GM12878 (cell line): ENCODE measurements around the gene FUZ.

Experiments
- BHLHE40 ChIP-seq, 2 experiments: fragments of 450-650 bp in 1 of 2; IDR thresholded peaks; 2 replicates each; pipeline ENCODE4 v1.6.1; 2011 to 2017; ENCODE audit warnings: low read depth in 2 of 2, borderline replicate concordance in 1 of 2, improper control_type of control experiment in 1 of 2, low read length in 1 of 2, mild to moderate bottlenecking in 1 of 2
- CHD2 ChIP-seq: IDR thresholded peaks from 2 replicates; pipeline ENCODE4 v1.6.1; 2011; ENCODE audit warnings: low read depth, low read length, improper control_type of control experiment, borderline replicate concordance
- CTCF ChIP-seq, 3 experiments: IDR thresholded peaks in 2 of 3; conservative IDR thresholded peaks in 1 of 3; 2 replicates each; pipeline ENCODE4 v1.5.1; 2011; ENCODE audit warnings: low read depth in 3 of 3, low read length in 3 of 3, mild to moderate bottlenecking in 3 of 3, control low read depth in 2 of 3, moderate library complexity in 2 of 3, inconsistent platforms in 1 of 3, mixed read lengths in 1 of 3; ENCODE audit not compliant: control insufficient read depth in 2 of 3, insufficient read depth in 1 of 3; ENCODE audit errors: extremely low read depth in 1 of 3
- ESRRA ChIP-seq: IDR thresholded peaks from 2 replicates; pipeline ENCODE4 v1.6.1; 2012; ENCODE audit warnings: mild to moderate bottlenecking, low read length, improper control_type of control experiment
- HDAC2 ChIP-seq: fragments of 200-600 bp; sonication (generic); IDR thresholded peaks from 2 replicates; pipeline ENCODE4 v1.6.1; 2017
- KDM1A ChIP-seq: fragments of 200-600 bp; sonication (generic); IDR thresholded peaks from 2 replicates; pipeline ENCODE4 v1.6.1; 2016; ENCODE audit warnings: borderline replicate concordance
- POLR2A ChIP-seq: IDR thresholded peaks from 2 replicates; pipeline ENCODE4 v1.6.1; 2011; ENCODE audit warnings: low read depth, mild to moderate bottlenecking, low read length
- POLR2AphosphoS2 ChIP-seq: IDR thresholded peaks from 2 replicates; pipeline ENCODE4 v1.6.1; 2011; ENCODE audit warnings: low read depth, mild to moderate bottlenecking, low read length, improper control_type of control experiment, moderate library complexity
- POLR2AphosphoS5 ChIP-seq: IDR thresholded peaks from 2 replicates; pipeline ENCODE4 v1.6.1; 2011; ENCODE audit warnings: mild to moderate bottlenecking, low read length, inconsistent platforms
- RAD21 ChIP-seq: IDR thresholded peaks from 2 replicates; pipeline ENCODE4 v1.6.1; 2011; ENCODE audit warnings: mild to moderate bottlenecking, low read depth, low read length, moderate library complexity; ENCODE audit not compliant: insufficient read depth
- RBBP5 ChIP-seq: fragments of 200-600 bp; sonication (generic); conservative IDR thresholded peaks from 2 replicates; pipeline ENCODE4 v1.6.1; 2016
- USF1 ChIP-seq: IDR thresholded peaks from 2 replicates; pipeline ENCODE4 v1.6.1; 2011; ENCODE audit warnings: borderline replicate concordance, low read depth, mild to moderate bottlenecking, moderate library complexity, mixed read lengths, low read length; ENCODE audit not compliant: insufficient read depth; ENCODE audit errors: extremely low read length

- TF ChIP-seq POLR2A, result no peak
- TF ChIP-seq ESRRA, result no peak
- no peak for TF ChIP-seq KDM1A
- no peak for TF ChIP-seq POLR2AphosphoS5
- no peak for TF ChIP-seq CTCF (IDR thresholded peaks at IDR 0.05 in 2 of 3, conservative IDR thresholded peaks at IDR 0.05 in 1 of 3; ENCODE audit: control insufficient read depth in 2 of 3, extremely low read depth in 1 of 3, insufficient read depth in 1 of 3, low read depth in 3 of 3, low read length in 3 of 3)
- no peak for TF ChIP-seq CHD2
- TF ChIP-seq RBBP5, result no peak
- no peak for TF ChIP-seq POLR2AphosphoS2
- no peak for TF ChIP-seq RAD21
- no peak for TF ChIP-seq HDAC2
- no peak for TF ChIP-seq USF1
- no peak for TF ChIP-seq BHLHE40 (IDR thresholded peaks at IDR 0.05; ENCODE audit: borderline replicate concordance in 1 of 2, low read depth in 2 of 2, low read length in 1 of 2)
These were observed 32.3 kb upstream of the FUZ start for GRCh38 chr19:49845414-49845813.
